ENCODE measurements around the gene FSTL4.

GRCh38 chr5:133358271-133358670 lies 254.1 kb downstream of the FSTL4 start:
- TF ChIP-seq POLR2AphosphoS5 (IDR thresholded peaks at IDR 0.05) (no peak), POLR2A (IDR thresholded peaks at IDR 0.05) (no peak), CTCF (IDR thresholded peaks at IDR 0.05) (no peak), EP300 (IDR thresholded peaks at IDR 0.05) (no peak)
